Left lung (tissue), 14 donors: ENCODE measurements around the gene CORO6. TPM values are rescaled to one million over a fixed set of nuclear protein-coding genes. Genes with fewer than 3 reads are reported as not detected.

Experiments
- ATAC-seq: fragments of 200-7000 bp; cut with Tn5 transposase; one replicate; pipeline ENCODE4 v1.9.1; 2020; ENCODE audit warnings: moderate library complexity
- DNase-seq, 4 donors: peaks; one replicate each; pipeline ENCODE4 v3.0.0-alpha.2; 2013 to 2020
- H3K27ac ChIP-seq, 2 donors: fragments of 200-600 bp; sonication (generic) in 1 of 2; one replicate each; pipeline versions ENCODE4 v1.5.0 to v1.8.0; 2020 to 2021
- H3K27me3 ChIP-seq, 2 donors: fragments of 200-600 bp; sonication (generic) in 1 of 2; one replicate each; pipeline versions ENCODE4 v1.5.0 to v1.8.0; 2020 to 2021
- H3K36me3 ChIP-seq, 2 donors: fragments of 200-600 bp; sonication (generic) in 1 of 2; one replicate each; pipeline versions ENCODE4 v1.5.0 to v1.8.0; 2020 to 2021
- H3K4me1 ChIP-seq, 2 donors: fragments of 200-600 bp; one replicate each; pipeline ENCODE4 v1.8.0; 2021
- H3K4me3 ChIP-seq, 2 donors: fragments of 200-600 bp; sonication (generic) in 1 of 2; one replicate each; pipeline versions ENCODE4 v1.5.0 to v1.8.0; 2020 to 2021; ENCODE audit warnings: mild to moderate bottlenecking in 1 of 2
- H3K9me3 ChIP-seq, 2 donors: fragments of 200-600 bp; sonication (generic) in 1 of 2; one replicate each; pipeline versions ENCODE4 v1.5.0 to v1.8.0; 2020 to 2021
- CTCF ChIP-seq, 2 donors: fragments of 200-600 bp; sonication (generic) in 1 of 2; IDR thresholded peaks; one replicate each; pipeline versions ENCODE4 v1.5.0 to v1.8.0; 2021; ENCODE audit warnings: antibody characterized with exemption in 2 of 2
- intact Hi-C, 2 donors: fragments of 100-400 bp; cut with DNase I; formaldehyde crosslinking; loops; one replicate each; pipeline versions ENCODE4 v1.11.2 to v1.14.2; 2022
- long read RNA-seq, 12 donors: library from polyadenylated mRNA in 2 of 12; unstranded in 2 of 12; transcript quantifications; one replicate each; pipeline ENCODE4 v2.0.0 and lab custom pipeline, GENCODE V29; 2019 to 2026
- polyA plus RNA-seq, 6 donors: library from polyadenylated mRNA; unstranded; fragments of 120-200 nt; gene quantifications; one replicate each; pipeline ENCODE4 v1.2.1, GENCODE V29; 2013; ENCODE audit not compliant: insufficient read length in 6 of 6
- total RNA-seq, 2 donors: library from RNA; stranded (reverse); fragmentation: NEBNext Ultra II Directional; extraction: Animal tissue kit (Norgen Biotek cat#: 25700); gene quantifications; one replicate each; pipeline ENCODE4 v1.2.1, GENCODE V29; 2021
- donor health status: DM: no; HTN: yes; CAD: no.
- donor health status: DM: no; HTN: no; CAD: no.

The CORO6 gene
- 1 to 10 TPM; 3.8 to 3.9 TPM for total RNA-seq
- polyA plus RNA-seq = 1 to 10 TPM; 3.9 to 6.9 (median 5.0) TPM
- long read RNA-seq, donor 1, partial matches to known transcripts = 0 of 1 reads
- long read RNA-seq, donor 1, other reads (novel, unspliced or antisense) = 0 of 1 reads
- long read RNA-seq, donor 2, partial matches to known transcripts = 0 of 1 reads
- long read RNA-seq, donor 2, other reads (novel, unspliced or antisense) = 0 of 1 reads
- long read RNA-seq, donor 3, partial matches to known transcripts = 0 of 1 reads
- long read RNA-seq, donor 3, other reads (novel, unspliced or antisense) = 0 of 1 reads
- long read RNA-seq, donor 4, partial matches to known transcripts = 0 of 1 reads
- long read RNA-seq, donor 4, other reads (novel, unspliced or antisense) = 1 of 1 reads
- long read RNA-seq, donor 5 = 0 reads
- long read RNA-seq, donor 6, partial matches to known transcripts = 0 of 1 reads
- long read RNA-seq, donor 6, other reads (novel, unspliced or antisense) = 0 of 1 reads
- long read RNA-seq, donor 7 = 0 reads
- long read RNA-seq, donor 8 = 0 reads
- long read RNA-seq, donor 9 = 0 reads
- long read RNA-seq, donor 10 = 0 reads
- long read RNA-seq, donor 11 = 0 reads
- long read RNA-seq, donor 12, partial matches to known transcripts = 0 of 1 reads
- long read RNA-seq, donor 12, other reads (novel, unspliced or antisense) = 0 of 1 reads

- peaks cover 0 to 33% of the 10 kb centered on the region in 2 donors for H3K27me3 ChIP-seq
- peaks cover 0 to 8% of the 10 kb centered on the region in 2 donors for H3K36me3 ChIP-seq
- no peak for TF ChIP-seq CTCF (IDR thresholded peaks at IDR 0.05)
- H3K4me1 ChIP-seq = peaks cover 6 to 27% of the 10 kb centered on the region in 2 donors
- peak within 1 kb of the TSS; percentile 52 to 53 for H3K4me3 ChIP-seq
- H3K9me3 ChIP-seq = no peaks in the 10 kb centered on the region
- ATAC-seq (peak; percentile 69), DNase-seq (peak in 2 of 4 donors; percentile 61 to 89)
- intact Hi-C loops = no loop called here
- no peak within 1 kb of the TSS for H3K27ac ChIP-seq
These were observed at the start of gene CORO6 for GRCh38 chr17:29622337-29623282. Gene CORO6 (minus strand): TSS chr17:29622912. CDS start chr17:29621421, 1,491 bp downstream.

GRCh38 chr17:29671661-29672060 lies 48.9 kb upstream of the CORO6 start:
- intact Hi-C loops = no loop called here
- Histone ChIP-seq H3K4me3 (no peak overlapping the region), H3K27me3 (no peaks in the 10 kb centered on the region), H3K36me3 (peaks cover 0 to 99% of the 10 kb centered on the region in 2 donors), H3K4me1 (peaks cover 0 to 4% of the 10 kb centered on the region in 2 donors), H3K9me3 (no peaks in the 10 kb centered on the region), H3K27ac (no peak overlapping the region)
- TF ChIP-seq CTCF (IDR thresholded peaks at IDR 0.05) = no peak
- ATAC-seq = no peak
- no peak for DNase-seq

GRCh38 chr17:29669266-29669665 lies 46.6 kb upstream of the CORO6 start:
- peaks cover 0 to 100% of the 10 kb centered on the region in 2 donors for H3K36me3 ChIP-seq
- no peaks in the 10 kb centered on the region for H3K27me3 ChIP-seq
- H3K4me3 ChIP-seq = no peak overlapping the region
- DNase-seq (peak in 1 of 4 donors; percentile 35), ATAC-seq (no peak)
- intact Hi-C loops = no loop called here
- H3K9me3 ChIP-seq = no peaks in the 10 kb centered on the region
- H3K4me1 ChIP-seq = peaks cover 0 to 23% of the 10 kb centered on the region in 2 donors
- no peak overlapping the region for H3K27ac ChIP-seq
- TF ChIP-seq CTCF (IDR thresholded peaks at IDR 0.05) = no peak

- H3K9me3 ChIP-seq = no peaks in the 10 kb centered on the region
- DNase-seq = no peak
- H3K27ac ChIP-seq = no peak overlapping the region
- H3K4me3 ChIP-seq = no peak overlapping the region
- peaks cover 0 to 33% of the 10 kb centered on the region in 2 donors for H3K4me1 ChIP-seq
- no peaks in the 10 kb centered on the region for H3K27me3 ChIP-seq
- intact Hi-C loops = no loop called here
- TF ChIP-seq CTCF (IDR thresholded peaks at IDR 0.05) = no peak
- no peak for ATAC-seq
- peaks cover 0 to 100% of the 10 kb centered on the region in 2 donors for H3K36me3 ChIP-seq
These were observed 45.3 kb upstream of the CORO6 start for GRCh38 chr17:29667969-29668368.
